HUES48 (cell line): Measurements from ENCODE around the gene ZNF521.

Experiments
- H3K27ac ChIP-seq: one replicate; pipeline ENCODE4 v1.7.0; 2013; ENCODE audit warnings: low read depth, low read length, inconsistent platforms
- H3K27me3 ChIP-seq: 2 replicates; pipeline ENCODE4 v1.6.1; 2013; ENCODE audit warnings: mild to moderate bottlenecking, low read length; ENCODE audit not compliant: control insufficient read depth, insufficient read depth
- H3K36me3 ChIP-seq: 2 replicates; pipeline ENCODE4 v1.6.1; 2013; ENCODE audit warnings: low read length; ENCODE audit not compliant: control insufficient read depth, insufficient read depth
- H3K4me1 ChIP-seq: 2 replicates; pipeline ENCODE4 v1.6.1; 2013; ENCODE audit warnings: mild to moderate bottlenecking, low read length; ENCODE audit not compliant: control insufficient read depth, insufficient read depth
- H3K4me3 ChIP-seq: 2 replicates; pipeline ENCODE4 v1.5.1; 2013; ENCODE audit warnings: mild to moderate bottlenecking, low read depth, low read length
- H3K9ac ChIP-seq: 2 replicates; pipeline ENCODE4 v1.6.1; 2013; ENCODE audit warnings: mild to moderate bottlenecking, low read depth, low read length, moderate library complexity
- H3K9me3 ChIP-seq: 2 replicates; pipeline ENCODE4 v1.6.1; 2013; ENCODE audit warnings: low read length; ENCODE audit not compliant: control insufficient read depth, insufficient read depth

The ZNF521 gene

DNA sequence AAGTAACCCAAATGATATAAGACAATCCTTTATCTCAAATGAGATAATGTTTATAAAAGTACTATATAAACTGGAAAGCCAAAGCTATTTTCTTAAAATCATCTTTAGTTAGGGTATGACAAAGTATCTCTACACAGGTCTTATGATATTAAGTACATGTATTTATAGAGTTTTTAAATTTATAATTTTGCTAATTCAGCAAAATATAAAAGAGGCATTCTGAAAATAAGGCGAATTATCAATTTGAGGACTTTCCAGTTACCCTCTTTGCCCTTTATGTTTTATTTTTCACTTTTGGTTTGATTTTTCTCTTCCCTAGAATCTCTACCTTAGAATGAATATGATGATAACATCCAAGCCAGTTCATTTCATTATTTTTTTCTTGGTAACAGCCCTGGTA, 115.2 kb downstream of the ZNF521 start:
- H3K4me1 ChIP-seq: 0 out of 2 replicates have a peak, but pooled peaks cover 3% of the 10 kb centered on the region
- H3K9me3 ChIP-seq: no peaks in the 10 kb centered on the region
- no peak overlapping the region for H3K27ac ChIP-seq
- no peaks in the 10 kb centered on the region for H3K27me3 ChIP-seq
- H3K4me3 ChIP-seq: no peak overlapping the region
- H3K36me3 ChIP-seq: no peaks in the 10 kb centered on the region
- no peak overlapping the region for H3K9ac ChIP-seq

DNA sequence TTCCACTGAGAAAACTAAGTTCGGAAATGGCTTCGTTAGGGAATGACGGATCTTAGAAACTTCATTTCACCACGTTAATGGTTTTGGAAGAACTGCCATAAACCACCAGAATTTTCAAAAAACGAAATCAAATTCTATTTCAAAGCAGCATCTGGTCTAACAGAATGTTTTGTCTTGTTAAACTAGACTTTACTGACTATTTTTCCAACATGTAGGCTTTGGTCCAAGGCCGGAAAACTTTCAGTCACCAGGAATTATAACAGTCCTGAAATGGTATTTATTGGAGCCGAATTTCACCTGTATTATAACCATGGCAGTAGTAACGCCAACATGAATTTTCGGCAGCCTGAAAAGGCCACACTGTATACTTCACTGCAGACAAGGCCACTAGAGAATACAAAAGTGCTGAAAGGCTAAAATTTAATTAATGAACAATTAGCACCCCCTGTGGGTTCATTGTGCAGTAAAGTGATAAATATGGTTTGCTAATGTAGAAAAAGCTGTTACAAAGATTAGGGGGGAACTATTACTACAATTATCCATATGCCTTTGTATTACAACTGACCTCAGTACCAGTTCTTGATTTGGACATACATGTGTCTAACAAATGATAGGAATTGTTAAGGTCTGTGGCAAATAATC, 116.4 kb downstream of the ZNF521 start:
- Histone ChIP-seq H3K27ac (no peak overlapping the region), H3K4me3 (no peak overlapping the region), H3K9me3 (no peaks in the 10 kb centered on the region), H3K36me3 (no peaks in the 10 kb centered on the region), H3K4me1 (peaks cover 10% of the 10 kb centered on the region; the same call in 1 of the 2 replicates), H3K27me3 (no peaks in the 10 kb centered on the region), H3K9ac (no peak overlapping the region)

DNA sequence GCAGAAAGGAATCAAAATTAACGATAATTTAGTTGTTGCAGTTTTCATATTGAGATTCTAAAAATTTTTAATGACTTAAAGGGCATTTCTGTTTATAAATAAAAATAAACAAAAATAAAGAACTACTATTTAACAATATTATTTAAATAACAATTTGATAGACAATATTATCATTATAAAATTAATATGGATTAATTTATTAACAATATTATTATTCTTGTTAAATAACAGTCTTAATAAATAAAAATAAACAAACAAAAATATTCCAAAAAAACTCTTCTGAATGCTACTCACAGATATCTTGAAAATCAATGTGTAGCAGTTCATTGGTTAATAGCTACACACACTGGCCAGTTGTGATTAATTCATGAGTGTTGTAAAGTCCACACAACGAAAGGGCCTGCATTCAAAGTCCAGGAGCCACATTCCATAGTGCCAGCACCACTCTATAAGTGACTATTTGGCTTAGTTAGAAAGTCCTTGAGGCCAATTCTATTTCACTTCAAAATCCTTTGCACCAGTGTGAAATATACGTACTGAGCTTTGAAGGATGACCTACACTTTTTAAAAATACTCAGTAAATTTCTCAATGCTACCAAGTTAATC, 117.1 kb downstream of the ZNF521 start:
- Histone ChIP-seq H3K4me1 (peaks cover 14% of the 10 kb centered on the region; the same call in 1 of the 2 replicates), H3K27ac (no peak overlapping the region), H3K4me3 (no peak overlapping the region), H3K9ac (no peak overlapping the region), H3K36me3 (no peaks in the 10 kb centered on the region), H3K27me3 (no peaks in the 10 kb centered on the region), H3K9me3 (no peaks in the 10 kb centered on the region)

DNA sequence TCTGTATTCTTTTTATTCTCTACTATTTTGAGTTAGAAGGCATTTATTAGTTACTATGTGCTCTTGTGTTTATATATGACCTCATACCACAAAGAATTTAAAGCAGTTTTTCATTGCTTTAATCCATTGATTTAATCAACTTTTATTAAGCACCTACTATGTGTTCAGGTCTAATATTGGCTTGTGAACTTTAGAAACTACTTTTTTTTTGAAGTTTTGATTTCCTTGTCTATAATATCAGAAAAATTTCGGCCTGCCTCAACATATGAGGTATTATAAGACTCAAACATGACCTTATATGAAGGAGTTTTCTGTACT, 117.7 kb downstream of the ZNF521 start:
- H3K4me1 ChIP-seq: peaks cover 12% of the 10 kb centered on the region; the same call in 1 of the 2 replicates
- H3K27me3 ChIP-seq: no peaks in the 10 kb centered on the region
- no peaks in the 10 kb centered on the region for H3K36me3 ChIP-seq
- no peak overlapping the region for H3K27ac ChIP-seq
- no peak overlapping the region for H3K4me3 ChIP-seq
- H3K9me3 ChIP-seq: no peaks in the 10 kb centered on the region
- no peak overlapping the region for H3K9ac ChIP-seq

DNA sequence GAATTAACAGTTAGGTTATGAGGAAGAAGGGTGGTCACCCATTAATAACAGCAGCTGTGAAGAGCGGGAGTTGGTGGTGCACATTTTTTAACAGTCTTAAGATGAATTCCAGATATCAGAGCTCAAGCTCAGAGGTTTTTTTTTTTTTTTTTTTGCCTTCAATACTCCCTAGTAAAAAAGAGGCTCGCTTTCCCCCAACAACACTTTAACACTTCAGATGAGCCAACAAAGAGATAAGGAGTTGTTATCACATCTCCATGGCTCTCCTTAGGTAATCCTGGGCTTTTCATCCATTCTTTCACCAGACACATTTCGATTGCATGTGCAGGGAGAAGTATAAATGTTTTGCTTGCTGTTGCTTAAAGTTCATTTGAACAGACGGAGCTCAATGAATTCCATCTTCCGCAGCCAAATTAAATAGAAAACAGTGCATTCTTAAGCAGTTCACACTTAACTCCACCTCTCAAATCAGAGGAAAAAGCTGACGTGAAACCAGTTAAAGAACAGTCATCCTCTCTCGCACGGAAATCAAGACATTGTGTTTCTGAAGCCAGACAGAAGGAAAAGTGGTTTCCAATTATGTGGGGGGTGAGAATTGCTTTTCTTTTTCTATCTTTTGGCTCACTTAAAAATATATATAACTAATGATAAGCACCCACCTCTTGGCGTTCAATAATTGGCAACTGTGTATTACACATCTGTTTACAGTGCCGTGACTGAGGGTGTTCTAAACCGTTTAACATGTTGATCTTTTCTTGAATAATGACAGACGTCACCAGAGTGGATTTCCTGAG, 118.2 kb downstream of the ZNF521 start:
- H3K9ac ChIP-seq: no peak overlapping the region
- H3K27me3 ChIP-seq: no peaks in the 10 kb centered on the region
- H3K36me3 ChIP-seq: no peaks in the 10 kb centered on the region
- no peak overlapping the region for H3K27ac ChIP-seq
- no peaks in the 10 kb centered on the region for H3K9me3 ChIP-seq
- peaks cover 12% of the 10 kb centered on the region; the same call in 1 of the 2 replicates for H3K4me1 ChIP-seq
- H3K4me3 ChIP-seq: no peak overlapping the region

DNA sequence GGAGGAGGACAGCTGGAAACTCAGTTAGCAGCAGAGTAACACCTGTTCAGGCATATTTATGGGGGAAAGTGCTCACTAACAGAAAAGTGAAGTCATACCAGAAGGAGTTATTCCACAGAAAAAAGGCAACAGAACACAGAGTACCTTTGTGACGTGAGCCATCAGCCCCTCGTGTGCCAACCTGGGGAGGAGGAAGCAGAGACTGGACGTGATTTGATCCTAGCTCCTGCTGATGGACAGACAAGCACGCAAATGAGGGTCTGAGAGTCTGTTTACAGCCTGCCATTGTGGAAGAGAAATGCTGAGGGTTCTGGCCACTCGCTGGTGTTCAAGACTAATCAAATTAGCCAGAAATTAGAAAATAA, 120.7 kb downstream of the ZNF521 start:
- Histone ChIP-seq H3K4me3 (no peak overlapping the region), H3K9me3 (no peaks in the 10 kb centered on the region), H3K36me3 (no peaks in the 10 kb centered on the region), H3K27ac (no peak overlapping the region), H3K9ac (no peak overlapping the region), H3K4me1 (peaks cover 12% of the 10 kb centered on the region; the same call in 1 of the 2 replicates), H3K27me3 (no peaks in the 10 kb centered on the region)

DNA sequence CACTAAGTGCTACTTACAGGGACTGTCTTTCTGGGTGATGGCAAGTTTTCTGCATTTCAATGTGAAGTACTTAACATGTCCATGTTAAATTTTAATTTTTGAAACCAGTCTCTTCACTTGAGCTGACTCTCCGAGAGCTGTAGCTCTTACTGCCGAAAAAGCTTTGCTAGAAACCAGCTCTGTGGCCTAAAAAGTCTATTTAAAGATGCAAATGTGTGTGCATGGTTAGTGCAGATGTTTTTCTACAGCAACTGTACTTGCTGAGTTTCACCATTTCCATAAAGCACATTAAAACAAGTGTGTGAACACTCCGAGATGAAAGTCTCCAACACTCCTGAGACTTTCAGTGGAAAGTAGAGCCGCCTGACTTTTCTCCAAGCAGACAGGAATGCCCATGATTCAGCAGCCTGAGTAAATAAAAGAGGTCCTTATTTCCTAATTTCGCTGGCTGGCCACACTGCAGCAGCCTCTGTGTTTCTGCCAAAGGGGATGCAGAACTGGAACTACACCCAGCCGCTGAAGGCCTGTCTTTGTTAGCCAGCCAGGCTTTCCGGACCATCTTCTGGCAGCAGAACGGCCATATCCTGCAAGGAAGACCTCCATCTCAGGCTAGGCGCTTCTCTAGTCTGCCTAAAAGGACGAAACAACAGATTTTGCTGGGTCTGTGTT, 121.2 kb downstream of the ZNF521 start:
- peaks cover 12% of the 10 kb centered on the region; the same call in 1 of the 2 replicates for H3K4me1 ChIP-seq
- no peaks in the 10 kb centered on the region for H3K9me3 ChIP-seq
- no peaks in the 10 kb centered on the region for H3K36me3 ChIP-seq
- H3K4me3 ChIP-seq: no peak overlapping the region
- no peaks in the 10 kb centered on the region for H3K27me3 ChIP-seq
- no peak overlapping the region for H3K27ac ChIP-seq
- no peak overlapping the region for H3K9ac ChIP-seq

DNA sequence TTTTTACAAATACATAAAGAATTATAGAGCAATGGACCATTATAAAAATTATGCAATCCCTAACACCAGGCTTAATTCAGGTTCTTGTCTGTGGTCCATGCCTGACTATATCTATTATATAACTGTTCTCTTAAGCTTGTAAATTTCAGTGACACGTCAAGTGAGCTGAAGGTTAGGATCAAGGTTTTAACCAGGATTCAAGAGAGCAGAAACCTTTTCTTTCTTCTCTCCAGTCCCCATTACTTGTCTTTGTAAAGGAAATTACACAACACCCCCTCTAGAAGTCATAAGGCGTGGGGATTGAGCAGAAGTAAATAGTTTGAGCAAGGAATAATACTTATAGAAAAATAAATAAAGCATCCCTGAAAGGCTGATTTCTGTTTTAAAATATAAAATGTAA, 122.0 kb downstream of the ZNF521 start:
- Histone ChIP-seq H3K9me3 (no peaks in the 10 kb centered on the region), H3K27ac (no peak overlapping the region), H3K4me3 (no peak overlapping the region), H3K27me3 (no peaks in the 10 kb centered on the region), H3K4me1 (peaks cover 12% of the 10 kb centered on the region; the same call in 1 of the 2 replicates), H3K36me3 (no peaks in the 10 kb centered on the region), H3K9ac (no peak overlapping the region)

DNA sequence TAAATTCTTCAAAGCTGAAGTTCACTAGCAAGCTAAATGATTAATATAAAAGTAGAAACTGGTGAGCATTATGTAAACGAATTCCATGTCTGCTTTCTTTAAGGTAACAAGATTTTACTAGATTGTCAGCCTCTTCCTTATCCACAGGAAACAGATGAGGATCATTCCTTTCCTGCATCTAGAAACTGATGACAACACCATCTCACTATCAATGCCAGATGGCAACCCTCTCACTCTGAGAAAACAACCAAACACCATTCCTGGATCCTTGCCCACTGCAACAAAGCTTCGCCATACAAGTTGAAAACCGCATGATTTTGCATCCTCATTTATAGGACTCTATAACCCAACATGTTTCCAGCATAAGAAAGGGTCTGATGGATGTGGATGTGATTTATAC, 122.9 kb downstream of the ZNF521 start:
- Histone ChIP-seq H3K27ac (no peak overlapping the region), H3K36me3 (no peaks in the 10 kb centered on the region), H3K9ac (no peak overlapping the region), H3K27me3 (no peaks in the 10 kb centered on the region), H3K4me1 (peaks cover 12% of the 10 kb centered on the region; the same call in 1 of the 2 replicates), H3K4me3 (no peak overlapping the region), H3K9me3 (no peaks in the 10 kb centered on the region)

DNA sequence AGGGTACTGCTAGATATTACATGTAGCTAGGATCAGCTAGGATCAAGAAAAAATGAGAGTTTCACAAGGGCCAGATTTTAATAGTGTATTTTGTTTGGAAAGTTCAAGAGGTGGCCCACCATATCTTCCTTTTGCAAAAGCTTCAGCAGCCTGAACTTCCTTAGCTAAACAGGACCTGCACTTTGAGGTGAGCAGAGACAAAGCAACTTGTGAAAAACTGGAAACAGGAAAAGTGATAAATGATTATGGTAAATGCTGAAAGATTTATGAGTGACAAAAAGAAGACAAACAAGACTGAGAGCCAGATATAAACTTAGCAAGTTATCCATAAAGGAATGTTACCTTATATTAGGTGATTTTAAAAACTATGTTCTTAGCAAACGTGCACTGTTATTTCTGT, 123.6 kb downstream of the ZNF521 start:
- Histone ChIP-seq H3K4me1 (peaks cover 13% of the 10 kb centered on the region), H3K9ac (no peak overlapping the region), H3K4me3 (no peak overlapping the region), H3K36me3 (no peaks in the 10 kb centered on the region), H3K9me3 (no peaks in the 10 kb centered on the region), H3K27me3 (no peaks in the 10 kb centered on the region), H3K27ac (no peak overlapping the region)

DNA sequence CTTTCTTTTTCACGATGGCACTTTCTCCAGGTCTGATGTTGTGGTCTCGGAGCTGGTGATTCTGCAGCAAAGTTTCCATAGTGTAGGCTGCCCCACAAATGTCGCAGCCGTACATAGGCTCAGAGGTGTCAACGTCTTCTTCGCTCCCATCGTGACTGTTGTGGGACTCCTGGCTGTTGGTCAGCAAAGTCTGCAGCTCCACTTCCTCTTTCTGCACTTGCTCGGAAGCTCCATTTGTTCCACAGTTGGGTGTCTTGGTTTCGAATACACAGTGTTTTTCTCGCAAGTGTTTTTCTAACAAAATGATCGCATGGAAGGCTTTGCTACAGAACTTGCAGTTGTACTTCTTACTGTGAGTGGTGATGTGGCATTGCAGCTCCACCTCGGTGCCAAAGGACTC, 126.8 kb downstream of the ZNF521 start:
- H3K4me1 ChIP-seq: peaks cover 7% of the 10 kb centered on the region
- no peak overlapping the region for H3K27ac ChIP-seq
- no peaks in the 10 kb centered on the region for H3K36me3 ChIP-seq
- H3K27me3 ChIP-seq: no peaks in the 10 kb centered on the region
- no peak overlapping the region for H3K9ac ChIP-seq
- no peak overlapping the region for H3K4me3 ChIP-seq
- H3K9me3 ChIP-seq: no peaks in the 10 kb centered on the region
